Osteocyte (in vitro differentiated cells): Measurements from ENCODE around the gene TAGAP. TPM values are rescaled to one million over a fixed set of nuclear protein-coding genes. Genes with fewer than 3 reads are reported as not detected.
"Not testable (repeated sequence)": the region's sequence is repeated elsewhere in the genome, so short reads cannot be mapped to it uniquely, and the experiment has no call there.

ENCODE experiments used
- DNase-seq: peaks from one replicate; pipeline ENCODE4 v3.0.0; 2021; ENCODE audit warnings: mixed read lengths; ENCODE audit not compliant: unreplicated experiment; ENCODE audit errors: extremely low spot score
- H3K27ac Mint-ChIP-seq: one replicate; pipeline ENCODE4 v1.8.0; 2021; ENCODE audit warnings: mild to moderate bottlenecking, mixed read lengths; ENCODE audit not compliant: unreplicated experiment
- H3K27me3 Mint-ChIP-seq: one replicate; pipeline ENCODE4 v1.8.0; 2021; ENCODE audit warnings: mixed read lengths; ENCODE audit not compliant: unreplicated experiment
- H3K36me3 Mint-ChIP-seq: one replicate; pipeline ENCODE4 v1.8.0; 2021; ENCODE audit warnings: mixed read lengths; ENCODE audit not compliant: unreplicated experiment
- H3K4me1 Mint-ChIP-seq: one replicate; pipeline ENCODE4 v1.8.0; 2021; ENCODE audit warnings: mixed read lengths; ENCODE audit not compliant: unreplicated experiment
- H3K4me3 Mint-ChIP-seq: one replicate; pipeline ENCODE4 v1.8.0; 2021; ENCODE audit warnings: mild to moderate bottlenecking, moderate library complexity, mixed read lengths; ENCODE audit not compliant: unreplicated experiment
- H3K9me3 Mint-ChIP-seq: one replicate; pipeline ENCODE4 v1.8.0; 2021; ENCODE audit warnings: mixed read lengths; ENCODE audit not compliant: unreplicated experiment
- total RNA-seq: library from RNA; stranded (reverse); gene quantifications from 2 replicates; pipeline ENCODE4 v1.2.1, GENCODE V29; 2021
- TF ChIP-seq, protein P1 (sequence below): fragments of 200-600 bp; sonication (generic); IDR thresholded peaks from 2 replicates; pipeline ENCODE4 v1.5.0; 2021; ENCODE audit warnings: antibody characterized with exemption, mild to moderate bottlenecking, moderate library complexity

The TAGAP gene
- total RNA-seq, 1 donor from 2014 or later, result not detected

DNA sequence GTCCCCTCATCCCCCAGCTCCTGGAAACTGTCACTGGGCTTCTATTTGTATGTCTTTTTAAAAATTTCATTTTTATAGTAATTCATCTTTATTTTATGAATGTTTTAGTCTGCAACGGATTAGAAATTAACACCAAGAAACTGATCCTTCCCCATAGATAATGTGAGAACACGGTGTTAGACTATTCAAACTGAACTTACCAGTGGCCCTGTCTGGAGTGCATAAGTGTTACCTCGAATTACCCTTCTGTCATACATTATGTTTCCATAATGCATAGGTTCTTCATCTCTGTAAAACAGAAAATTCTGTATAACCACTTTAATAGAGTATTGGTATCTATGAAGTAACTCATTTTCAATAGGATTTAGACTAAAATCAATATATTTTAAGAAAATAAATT, 51.2 kb downstream of the TAGAP start:
- Mint-ChIP-seq H3K36me3 (peaks cover 26% of the 10 kb centered on the region), H3K27ac (no peak overlapping the region), H3K4me3 (no peak overlapping the region), H3K27me3 (no peaks in the 10 kb centered on the region), H3K9me3 (peaks cover 9% of the 10 kb centered on the region), H3K4me1 (peaks cover 10% of the 10 kb centered on the region)
- no peak for DNase-seq
- TF ChIP-seq, protein P1, sequence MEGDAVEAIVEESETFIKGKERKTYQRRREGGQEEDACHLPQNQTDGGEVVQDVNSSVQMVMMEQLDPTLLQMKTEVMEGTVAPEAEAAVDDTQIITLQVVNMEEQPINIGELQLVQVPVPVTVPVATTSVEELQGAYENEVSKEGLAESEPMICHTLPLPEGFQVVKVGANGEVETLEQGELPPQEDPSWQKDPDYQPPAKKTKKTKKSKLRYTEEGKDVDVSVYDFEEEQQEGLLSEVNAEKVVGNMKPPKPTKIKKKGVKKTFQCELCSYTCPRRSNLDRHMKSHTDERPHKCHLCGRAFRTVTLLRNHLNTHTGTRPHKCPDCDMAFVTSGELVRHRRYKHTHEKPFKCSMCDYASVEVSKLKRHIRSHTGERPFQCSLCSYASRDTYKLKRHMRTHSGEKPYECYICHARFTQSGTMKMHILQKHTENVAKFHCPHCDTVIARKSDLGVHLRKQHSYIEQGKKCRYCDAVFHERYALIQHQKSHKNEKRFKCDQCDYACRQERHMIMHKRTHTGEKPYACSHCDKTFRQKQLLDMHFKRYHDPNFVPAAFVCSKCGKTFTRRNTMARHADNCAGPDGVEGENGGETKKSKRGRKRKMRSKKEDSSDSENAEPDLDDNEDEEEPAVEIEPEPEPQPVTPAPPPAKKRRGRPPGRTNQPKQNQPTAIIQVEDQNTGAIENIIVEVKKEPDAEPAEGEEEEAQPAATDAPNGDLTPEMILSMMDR, result no peak

DNA sequence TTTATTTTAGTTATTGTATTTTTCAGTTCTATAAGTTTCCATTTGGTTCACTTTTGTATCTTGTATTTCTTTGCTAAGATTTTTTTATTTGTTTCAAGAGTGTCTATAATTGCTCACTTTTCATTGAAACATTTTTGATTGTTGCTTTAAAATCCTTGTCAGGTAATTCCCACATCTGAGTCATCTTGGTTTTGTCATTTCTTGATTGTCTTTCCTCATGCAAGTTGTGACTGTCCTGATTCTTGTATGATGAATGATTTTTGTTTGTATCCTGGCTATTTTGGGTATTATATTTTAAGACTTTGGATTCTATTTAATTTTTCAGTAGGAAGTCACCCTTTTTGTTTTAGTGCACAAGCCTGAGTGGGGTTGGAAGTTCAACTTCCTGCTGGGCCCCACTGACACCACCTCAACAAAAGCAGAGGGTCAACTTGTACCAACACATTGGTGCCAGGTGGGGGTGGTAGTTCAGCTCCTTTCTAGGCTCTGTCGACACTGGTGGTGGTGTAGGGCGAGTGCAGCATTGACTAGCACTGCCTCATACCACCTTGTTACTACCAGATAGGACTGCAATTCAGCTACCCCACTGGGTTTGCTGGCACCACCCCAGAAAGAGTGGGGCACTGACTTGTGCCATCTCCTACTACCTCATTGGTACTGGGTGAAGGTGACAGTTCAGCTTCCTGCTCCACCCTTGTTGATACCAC, 53.6 kb downstream of the TAGAP start:
- TF ChIP-seq, protein P1, result no peak
- Mint-ChIP-seq H3K27ac (no peak overlapping the region), H3K27me3 (no peaks in the 10 kb centered on the region), H3K4me3 (no peak overlapping the region), H3K4me1 (peaks cover 7% of the 10 kb centered on the region), H3K9me3 (peaks cover 15% of the 10 kb centered on the region), H3K36me3 (peaks cover 30% of the 10 kb centered on the region)
- DNase-seq, result no peak

DNA sequence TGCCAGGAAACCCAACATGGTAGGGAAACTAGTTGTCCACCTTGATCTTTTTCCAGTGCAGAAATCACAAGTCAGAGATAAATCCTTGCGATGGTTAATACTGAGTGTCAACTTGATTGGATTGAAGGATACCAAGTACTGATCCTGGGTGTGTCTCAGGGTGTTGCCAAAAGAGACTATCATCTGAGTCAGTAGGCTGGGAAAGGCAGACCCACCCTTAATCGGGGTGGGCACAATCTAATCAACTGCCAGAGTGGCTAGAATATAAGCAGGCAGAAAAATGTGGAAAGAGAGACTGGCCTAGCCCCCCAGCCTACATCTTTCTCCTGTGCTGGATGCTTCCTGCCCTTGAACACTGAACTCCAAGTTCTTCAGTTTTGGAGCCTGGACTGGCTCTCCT, 55.1 kb downstream of the TAGAP start:
- H3K27me3 Mint-ChIP-seq, H3K4me3 Mint-ChIP-seq, H3K4me1 Mint-ChIP-seq, H3K27ac Mint-ChIP-seq, DNase-seq: not testable (repeated sequence)
- Mint-ChIP-seq H3K9me3 (peaks cover 15% of the 10 kb centered on the region), H3K36me3 (peaks cover 28% of the 10 kb centered on the region)

DNA sequence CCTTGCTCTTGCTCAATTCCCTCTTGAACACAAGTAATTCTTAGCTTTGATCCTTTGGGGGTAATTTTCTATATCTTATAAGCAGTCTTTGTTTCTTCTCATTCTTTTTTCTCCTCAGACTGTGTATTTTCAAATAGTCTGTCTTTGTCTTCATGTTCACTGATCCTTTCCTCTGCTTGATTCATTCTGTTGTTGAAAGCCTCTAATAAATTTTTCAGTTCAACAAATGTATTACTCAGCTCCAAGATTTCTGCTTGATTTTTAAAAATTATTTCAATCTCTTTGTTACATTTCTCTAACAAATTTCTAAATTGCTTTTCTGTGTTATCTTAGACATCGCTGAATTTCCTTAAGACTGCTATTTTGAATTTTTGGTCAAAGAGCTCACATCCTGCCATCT, 56.3 kb downstream of the TAGAP start:
- no peak overlapping the region for H3K27ac Mint-ChIP-seq
- H3K9me3 Mint-ChIP-seq, result peaks cover 15% of the 10 kb centered on the region
- no peak overlapping the region for H3K4me3 Mint-ChIP-seq
- TF ChIP-seq, protein P1, result no peak
- no peaks in the 10 kb centered on the region for H3K27me3 Mint-ChIP-seq
- no peak for DNase-seq
- no peaks in the 10 kb centered on the region for H3K4me1 Mint-ChIP-seq
- peaks cover 25% of the 10 kb centered on the region for H3K36me3 Mint-ChIP-seq

DNA sequence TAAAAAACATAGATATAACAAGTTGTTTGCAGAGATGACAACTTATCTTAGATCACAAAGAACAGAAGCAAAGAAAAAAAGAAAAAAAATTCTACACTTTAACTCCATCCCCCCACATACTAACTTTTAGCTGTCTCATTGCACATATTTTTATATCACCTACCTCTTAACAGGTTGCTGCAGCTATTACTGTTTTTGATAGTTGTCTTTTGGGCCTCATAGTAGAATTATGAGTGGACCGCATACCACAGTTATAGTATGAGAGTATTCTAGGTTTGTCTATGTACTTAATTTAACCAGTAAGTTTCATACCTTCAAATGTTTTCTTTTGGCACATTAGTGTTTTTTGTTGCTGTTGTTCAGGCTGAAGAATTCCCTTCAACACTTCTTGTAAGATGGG, 57.1 kb downstream of the TAGAP start:
- Mint-ChIP-seq H3K36me3 (peaks cover 21% of the 10 kb centered on the region), H3K4me1 (no peaks in the 10 kb centered on the region), H3K4me3 (no peak overlapping the region), H3K27ac (no peak overlapping the region), H3K27me3 (no peaks in the 10 kb centered on the region), H3K9me3 (peaks cover 15% of the 10 kb centered on the region)
- TF ChIP-seq, protein P1, result no peak
- DNase-seq, result no peak

Other genes starting within 250 kb of the TAGAP start
- gene EZR, start 225.6 kb downstream of the TAGAP start, total RNA-seq, result 41.1 and 41.4 TPM in 2 replicates
- gene RSPH3, start 44.8 kb downstream of the TAGAP start, total RNA-seq, result 7.1 and 9.6 TPM in 2 replicates
- 0.55 and 0.64 TPM in 2 replicates for gene FNDC1, start 124.4 kb upstream of the TAGAP start, total RNA-seq